ENCODE data around the gene ANKS1A.

ANKS1A gene

DNA sequence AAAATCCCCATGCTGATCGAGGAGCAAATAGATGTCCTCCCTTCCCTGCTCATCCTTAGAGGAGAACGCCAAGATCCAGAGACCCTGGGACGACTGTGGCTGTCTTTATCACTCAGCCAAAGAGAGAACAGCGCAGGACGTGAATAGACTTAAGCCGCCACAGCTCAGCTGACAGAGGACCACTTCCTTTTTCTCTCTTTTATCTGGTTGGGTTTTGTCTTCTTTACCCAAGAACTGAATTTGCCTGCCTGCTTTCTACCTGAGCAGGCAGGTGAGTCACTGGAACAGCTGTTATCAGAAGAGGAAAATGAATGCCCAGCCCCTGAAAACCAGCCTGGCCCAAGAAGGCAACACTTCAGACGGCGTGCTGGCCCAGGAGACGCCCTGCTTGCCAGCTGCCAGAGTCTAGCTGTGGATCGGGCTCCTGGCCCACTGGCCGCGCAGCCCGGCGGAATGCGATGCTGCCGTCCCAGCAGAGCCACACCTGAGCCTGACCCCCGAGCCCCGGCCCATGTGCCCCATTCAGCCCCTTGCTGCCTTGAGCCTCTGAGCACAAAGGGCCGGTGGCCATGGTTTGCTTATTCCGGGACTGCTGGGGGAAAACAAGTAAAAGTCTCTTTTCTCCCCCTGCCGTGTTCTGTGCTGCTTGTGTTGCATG is 169.9 kb downstream of the ANKS1A start:
- no peak for DNase-seq

DNA sequence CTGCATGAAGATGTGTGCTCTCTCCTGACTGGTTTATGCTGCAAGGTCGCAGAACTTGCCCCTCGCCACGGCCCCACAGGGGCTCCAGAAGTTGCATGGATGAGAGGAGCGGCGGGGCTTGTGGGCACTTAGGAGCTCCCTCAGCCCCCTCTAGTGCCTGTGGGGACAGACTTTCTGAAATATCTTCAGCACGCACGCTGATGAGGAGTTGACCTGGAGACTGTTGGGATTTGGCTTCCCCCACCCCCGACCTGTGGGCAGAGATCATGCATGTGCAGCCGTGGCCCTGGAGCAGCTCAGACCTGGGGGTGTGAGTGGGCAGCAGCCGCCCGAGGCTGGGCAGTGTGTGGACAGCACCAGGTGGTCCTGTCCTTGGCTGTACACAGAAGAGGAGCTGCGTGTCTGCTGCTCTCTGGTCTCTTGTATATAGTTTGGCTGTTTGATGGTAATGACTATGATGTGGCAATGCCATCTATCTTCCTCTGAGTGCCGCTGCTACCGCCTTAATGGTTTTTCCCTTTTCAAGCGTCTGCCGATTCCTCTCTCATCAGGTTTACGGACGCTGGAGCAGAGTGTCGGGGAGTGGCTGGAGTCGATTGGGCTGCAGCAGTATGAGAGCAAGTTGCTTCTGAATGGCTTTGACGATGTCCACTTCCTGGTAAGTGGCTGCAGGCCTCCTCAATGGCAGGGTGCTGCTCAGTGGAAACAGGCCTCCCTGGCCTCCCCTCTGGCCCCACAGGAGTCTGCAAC is 170.7 kb downstream of the ANKS1A start:
- DNase-seq = no peak

DNA sequence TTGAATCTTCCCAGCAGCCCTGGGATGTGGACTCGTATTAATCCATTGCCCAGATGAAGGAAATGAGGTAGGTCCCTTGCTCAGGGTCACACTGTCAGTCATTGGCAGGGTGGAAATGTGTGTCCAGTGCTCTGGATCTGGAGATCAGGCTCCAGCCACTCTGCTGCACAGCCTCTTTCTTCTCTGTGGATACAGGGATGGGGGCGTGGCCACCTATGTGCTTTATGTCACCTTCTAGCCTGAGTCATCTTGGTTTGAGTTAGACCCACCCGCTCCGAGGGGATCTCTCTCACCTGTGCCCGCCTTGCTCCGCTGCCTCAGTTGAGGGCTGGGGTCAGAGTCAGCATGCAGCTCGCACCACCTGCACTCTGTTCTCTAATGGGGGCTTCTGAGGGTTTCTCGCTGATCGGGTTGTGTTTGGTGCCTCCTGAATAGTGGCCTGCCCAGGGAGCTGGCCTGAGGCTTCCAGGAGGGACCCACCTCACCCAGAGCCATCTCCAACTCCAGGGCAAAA is 172.1 kb downstream of the ANKS1A start:
- no peak for DNase-seq

DNA sequence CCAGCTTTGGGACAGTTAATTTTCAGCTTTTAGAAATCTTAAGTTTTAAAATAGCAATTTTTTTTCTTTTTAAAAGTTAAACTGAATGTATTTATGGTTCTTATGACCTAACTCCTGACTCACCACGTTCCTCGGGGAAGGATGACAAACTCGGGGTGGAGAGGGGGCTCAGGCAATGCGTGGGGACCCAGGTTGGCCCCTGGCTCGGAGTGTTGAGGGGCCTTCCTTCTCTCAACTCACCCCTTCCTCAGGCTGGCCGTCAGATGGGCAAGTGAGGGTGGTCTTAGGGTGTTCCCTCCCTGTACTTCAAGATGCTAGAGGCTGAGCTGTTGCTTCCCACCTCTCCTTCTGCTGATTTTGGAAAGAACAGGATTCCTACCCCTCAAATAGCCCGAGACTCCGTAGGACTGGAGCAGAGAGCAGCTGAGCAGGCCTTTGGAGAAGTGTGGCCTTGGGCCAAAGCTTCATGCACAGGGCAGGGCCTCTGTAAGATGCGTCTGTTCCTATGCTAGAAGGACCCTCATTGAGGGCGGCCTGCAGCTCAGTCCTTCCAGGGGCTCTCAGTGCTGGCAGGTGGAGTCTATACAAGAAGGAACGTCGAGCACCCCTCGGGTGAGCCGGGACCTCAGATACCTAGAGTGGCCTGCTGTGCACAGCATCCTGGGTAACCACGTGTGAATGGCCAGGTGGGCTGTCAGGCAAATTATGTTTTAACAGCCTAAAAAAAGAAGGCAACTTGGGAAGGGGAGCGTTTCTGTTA is 172.8 kb downstream of the ANKS1A start:
- no peak for DNase-seq

DNA sequence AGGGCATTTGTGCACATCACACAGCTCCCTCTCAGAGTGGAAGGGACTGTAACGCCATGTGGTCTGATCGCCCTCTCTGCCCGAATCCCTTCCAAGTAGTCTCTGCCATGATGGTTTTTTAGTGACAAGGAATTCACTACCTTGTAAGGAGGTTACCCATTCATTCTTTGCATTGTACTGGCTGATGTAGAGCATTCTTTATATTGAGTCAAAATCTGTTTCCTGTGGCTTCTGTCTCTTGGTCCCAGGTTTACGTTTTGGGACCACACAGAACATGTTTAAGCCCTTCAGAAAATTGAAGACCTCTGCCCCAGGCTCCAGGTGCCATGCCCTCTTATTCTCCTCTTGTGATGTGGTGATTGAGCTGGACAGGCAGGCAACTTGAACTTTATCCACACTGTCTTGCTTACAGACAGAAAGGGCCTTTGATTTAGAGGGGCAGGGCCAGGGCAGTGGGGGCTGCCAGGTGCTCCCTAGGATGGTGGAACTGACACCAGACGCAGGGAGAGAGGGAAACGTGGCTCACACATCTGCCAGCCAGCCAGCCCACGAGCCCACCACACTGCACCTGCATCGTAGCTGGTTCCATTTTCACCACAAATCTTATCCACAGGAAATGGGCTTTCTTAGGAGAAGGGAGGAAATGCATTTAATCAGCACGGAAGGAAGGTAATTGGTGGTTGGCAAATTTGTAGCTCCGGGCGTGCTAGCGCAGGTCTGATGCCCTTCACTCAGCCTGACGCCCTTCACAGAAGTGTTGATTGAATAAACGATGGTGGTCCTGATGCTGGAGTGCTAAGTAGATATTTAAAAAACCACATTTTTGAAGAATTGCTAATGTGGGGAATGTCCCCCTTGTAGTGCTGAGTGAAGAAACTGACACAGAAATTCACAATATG is 173.9 kb downstream of the ANKS1A start:
- no peak for DNase-seq

DNA sequence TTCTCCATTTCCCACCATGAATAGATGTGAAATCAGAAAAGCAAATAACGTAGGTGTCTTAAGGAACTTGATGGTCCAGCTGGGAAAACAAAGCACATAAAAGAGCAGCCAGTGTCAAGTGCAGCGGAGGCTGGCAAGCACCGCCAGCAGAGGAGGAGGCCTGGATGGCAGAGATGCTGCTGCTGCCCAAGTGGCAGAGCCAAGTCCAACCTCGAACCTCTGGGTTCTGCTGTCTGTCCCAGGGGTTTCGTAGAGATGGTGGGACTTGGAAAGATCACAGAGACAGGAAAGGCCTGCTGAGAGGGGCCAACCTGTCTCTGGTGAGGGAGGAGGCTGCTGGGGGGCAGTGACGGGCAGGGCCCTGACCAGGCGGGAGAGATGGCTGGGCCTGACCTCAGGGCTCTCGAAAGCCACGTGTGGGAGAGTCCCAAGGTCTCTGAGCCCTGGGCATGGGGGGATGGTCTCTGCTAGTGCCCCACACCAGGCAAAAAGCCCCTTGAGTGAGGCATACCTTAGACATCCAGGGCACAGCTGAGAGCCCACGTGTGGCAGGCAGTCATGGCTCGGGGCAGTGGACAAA is 174.7 kb downstream of the ANKS1A start:
- DNase-seq = no peak

DNA sequence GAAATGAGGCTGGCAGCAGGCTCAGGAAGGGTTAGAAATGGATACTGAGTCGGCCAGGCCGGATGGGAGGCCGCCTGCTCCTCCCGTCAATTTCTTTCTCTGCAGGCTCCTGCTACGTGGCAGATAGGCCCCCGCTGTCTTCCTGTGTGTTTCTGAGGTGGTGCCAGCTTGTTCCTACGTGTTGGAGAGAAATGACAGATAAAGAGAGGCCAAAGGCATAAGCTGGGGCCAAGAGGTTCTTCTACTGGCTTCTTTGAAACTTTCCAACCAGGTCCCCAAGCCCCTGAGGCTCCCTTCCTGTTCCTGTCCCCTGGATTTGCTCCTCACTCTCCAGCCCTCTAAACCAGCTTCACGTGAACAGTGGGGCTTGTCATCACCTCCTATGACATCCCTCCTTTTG is 175.2 kb downstream of the ANKS1A start:
- no peak for DNase-seq

DNA sequence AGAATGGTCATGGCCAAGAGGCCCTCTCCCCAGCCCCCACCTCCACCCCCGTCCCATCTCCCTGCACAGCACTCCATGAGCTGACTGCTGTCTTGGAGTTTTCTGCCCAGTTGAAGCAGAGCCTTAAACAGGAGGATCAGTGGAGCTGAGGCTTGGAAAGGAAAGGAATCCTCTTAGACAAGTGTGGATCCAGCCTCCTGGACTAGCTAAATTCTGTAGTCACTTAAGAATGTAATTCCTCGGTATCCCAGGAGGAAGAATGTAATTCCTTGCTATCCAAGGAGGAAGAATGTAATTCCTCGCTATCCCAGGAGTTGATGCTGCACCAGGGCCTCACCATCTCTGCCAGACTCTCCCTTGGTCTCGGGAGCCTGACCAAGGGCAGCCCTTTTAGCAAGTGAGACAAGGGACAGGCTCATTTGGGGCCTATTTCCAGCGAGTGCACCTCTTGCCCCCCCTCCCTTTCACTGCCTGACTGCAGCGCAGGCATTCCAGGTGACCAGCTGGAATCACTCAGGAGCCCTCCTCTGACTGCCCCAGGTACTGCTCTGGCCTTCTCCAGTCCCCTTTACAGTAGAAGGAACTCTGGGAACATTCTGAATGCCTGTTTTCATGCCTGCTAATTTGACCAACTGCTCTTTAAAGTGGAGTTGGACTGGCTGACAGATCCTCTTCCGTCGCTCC is 175.8 kb downstream of the ANKS1A start:
- DNase-seq = no peak

DNA sequence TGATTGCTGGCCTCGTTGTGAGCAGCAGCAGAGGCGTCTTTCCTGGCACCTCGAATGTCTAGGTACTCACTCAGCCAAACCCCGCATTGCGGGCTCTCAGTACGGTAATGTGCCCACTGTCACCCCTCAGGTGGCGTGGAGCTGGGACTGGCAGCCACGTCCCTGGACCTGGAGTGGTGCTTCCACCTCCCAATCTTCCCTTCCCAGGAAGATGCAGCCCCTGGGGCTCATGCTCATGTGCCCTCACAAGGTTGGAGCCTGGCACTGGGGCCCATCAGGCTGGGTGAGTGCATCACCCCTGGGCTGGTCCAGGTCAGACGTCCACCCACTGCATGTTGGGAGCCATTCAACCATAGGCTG is 176.4 kb downstream of the ANKS1A start:
- DNase-seq = no peak

DNA sequence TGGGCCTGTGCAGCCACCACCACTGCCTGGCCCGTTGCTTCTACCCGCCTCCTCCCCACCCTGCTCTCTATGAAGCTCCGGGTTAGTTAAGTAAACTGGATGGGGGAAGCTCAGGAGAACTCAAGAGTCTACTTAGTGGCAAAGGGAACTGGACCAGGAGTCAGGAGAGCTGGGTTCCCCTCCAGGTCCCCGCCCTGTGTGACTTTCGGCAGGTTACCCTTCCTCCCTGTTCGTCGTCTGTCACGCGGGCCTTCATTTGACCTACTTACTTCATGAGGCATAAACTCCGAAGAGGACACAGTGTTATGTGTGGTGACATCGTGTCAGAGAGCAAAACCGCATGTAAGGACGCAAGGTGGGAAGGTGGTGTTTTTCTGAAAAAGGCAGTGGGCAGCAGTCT is 176.8 kb downstream of the ANKS1A start:
- no peak for DNase-seq

DNA sequence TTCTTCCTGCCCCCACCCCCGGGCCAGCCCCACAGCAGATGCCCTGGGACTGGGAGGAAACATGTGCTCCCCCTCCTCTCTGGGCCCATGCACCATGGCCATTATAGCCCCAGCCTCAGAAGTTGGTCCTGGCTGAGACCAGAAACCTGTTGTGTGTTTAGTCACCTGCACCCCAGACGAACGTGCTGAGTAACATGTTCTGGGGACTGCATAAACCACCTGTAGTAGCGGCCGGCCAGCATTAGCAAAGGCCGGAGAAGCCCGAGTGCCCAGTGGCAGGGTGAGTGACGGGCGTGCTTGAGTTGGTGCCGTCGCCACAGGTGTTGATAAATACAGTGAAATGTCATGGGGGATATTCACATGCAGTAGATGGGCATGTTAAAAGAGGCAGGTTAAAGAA is 178.2 kb downstream of the ANKS1A start:
- no peak for DNase-seq

DNA sequence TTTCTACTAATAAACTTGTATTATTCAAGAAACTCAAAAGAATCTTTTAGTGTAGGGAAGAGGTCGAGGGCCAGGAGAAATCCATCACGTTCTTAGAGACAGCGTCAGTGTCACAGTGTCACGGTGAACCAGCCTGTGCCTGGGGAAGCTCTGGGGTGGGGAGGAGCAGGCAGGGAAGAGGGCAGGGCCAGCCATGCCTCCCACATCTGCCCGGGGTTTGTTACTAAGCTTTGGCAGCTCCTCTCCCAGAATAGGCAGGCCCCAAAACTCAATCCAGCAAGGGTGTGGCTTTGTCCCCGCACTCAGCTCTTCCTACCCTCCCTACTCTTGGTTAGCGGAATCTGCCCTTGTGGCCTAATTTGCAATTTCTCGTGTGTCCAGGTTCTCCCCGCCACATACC is 179.2 kb downstream of the ANKS1A start:
- no peak for DNase-seq

DNA sequence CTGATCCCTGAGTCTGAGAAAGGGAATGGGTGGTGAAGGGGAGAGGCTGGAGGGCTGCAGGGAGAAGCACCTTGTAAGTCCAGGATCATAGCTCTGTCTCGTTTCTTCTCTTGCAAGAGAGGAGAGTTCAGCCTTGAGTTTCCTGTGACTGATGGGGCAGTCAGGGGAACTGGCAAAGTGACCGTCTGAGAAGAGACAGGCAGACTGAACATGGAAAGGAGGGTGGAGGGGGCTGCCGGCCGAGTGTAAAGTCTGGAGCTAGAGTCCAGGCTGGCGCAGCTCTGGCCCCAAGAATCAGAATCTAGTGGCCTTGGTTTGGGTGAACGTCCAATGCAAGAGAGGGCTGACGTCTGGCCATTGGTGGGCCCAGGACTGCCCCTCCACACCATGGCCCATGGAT is 179.6 kb downstream of the ANKS1A start:
- DNase-seq = no peak

DNA sequence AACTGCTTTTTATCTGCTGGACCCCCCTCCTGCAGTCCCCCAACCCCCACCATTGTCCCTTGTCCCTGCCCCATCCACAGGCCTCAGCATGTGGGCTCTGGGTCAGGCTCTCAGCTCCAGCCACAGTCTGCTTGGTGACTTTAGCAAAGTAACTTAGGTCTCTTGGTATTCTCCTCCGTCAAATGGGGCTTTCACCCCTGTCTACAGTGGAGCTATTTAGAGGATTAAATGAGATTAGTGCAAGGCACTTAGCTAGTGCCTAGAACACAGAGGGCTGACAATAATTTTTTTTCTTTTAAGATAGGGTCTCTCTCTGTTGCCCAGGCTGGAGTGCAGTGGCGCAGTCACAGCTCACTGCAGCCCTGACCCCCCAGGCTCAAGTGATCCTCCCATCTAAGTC is 180.2 kb downstream of the ANKS1A start:
- DNase-seq = no peak

DNA sequence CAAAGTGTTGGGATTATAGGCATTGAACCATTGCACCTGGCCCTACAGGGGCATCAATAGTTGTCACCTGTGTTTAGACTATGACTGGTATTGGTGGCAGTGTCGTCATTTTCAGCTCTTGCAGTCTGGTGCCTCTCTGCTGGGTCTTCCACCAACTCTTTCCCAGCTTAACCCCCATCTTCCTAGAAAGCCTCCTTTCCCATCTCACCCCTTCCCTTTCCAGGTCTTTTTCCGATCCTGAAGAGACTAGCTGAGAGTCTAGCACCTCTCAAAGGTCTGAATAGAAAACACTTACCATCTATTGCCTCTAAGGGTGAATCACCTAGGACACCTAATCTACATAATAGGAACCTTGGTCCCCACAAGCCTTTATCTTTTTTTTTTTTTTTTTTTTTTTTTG is 181.1 kb downstream of the ANKS1A start:
- DNase-seq = no peak

DNA sequence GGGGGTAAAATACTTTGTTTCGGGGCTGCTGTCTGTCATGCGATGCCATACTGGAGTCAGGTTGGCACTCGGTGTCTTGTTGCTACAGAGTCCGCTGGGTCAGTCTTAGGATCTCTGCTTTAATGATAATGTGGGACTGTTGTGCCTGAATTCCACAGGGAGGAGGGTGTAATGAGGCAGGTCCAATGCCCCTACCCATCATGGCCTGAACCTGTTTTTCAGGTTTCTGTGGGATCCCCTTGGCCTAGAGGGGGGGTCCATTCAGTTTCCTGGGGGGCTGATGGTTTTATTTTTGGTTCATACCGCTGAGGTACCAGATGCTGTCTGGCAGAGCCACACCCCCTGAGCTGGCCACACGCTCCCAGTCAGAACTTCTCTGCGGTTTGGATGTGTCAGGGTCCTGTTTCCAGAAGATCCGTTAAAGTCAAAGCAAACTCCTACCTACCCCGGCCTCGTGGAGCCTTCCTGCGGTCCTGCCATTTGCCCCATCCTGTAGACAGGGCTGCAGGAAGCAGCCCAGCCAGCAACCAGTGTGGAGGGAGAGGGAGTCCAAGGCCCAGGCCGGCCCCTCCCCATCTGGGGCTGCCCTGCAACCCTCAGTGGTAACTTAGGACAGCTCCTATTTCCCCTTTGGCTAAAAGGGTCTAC is 182.4 kb downstream of the ANKS1A start:
- no peak for DNase-seq

DNA sequence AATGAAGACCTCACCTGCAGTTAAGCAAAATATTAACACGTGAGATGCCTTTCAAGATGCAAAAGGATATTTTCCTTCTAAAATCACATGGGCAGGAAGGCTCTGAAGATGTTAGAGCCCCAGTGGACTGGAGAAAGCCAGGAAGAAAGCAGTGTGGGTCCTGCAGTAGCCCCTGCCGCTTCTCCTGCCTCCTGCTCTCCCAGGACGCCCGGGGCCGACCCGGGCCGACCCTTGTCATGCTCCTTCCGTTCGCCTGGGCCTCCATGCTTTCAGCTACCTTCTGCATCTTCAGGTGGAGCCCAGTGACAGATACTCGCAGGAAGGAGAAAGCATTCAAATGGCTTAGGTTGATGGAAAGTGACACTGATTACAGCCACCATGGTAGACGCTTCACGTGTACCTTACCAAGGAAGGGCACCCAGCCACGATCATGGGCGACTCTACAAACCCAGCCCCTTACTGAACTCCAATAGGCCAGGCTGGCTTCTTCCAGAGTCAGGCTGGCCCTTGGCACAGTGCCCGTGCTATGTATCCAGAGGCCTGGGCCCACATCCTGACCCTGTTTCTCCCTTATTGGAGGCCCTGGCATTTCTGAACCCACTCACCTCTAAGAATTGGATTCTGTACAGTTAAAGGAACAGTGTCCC is 183.1 kb downstream of the ANKS1A start:
- no peak for DNase-seq

DNA sequence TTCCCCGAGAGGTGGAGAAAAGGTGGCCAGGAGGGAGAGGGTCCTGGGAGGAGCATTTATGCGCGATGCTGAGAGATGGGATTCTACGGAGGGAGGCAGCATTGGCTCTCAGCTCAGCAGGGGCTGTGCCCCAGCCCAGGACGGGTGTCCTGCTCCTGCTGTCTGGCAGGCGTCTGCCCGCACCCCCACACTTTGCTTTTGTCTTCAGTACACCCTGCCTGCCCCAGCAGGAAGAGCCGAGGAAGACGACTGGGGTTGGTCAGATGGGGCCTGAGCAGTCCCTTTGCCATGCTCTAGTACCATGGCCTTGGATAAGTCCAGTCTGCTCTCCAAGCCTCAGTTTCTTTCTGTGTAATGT is 183.6 kb downstream of the ANKS1A start:
- DNase-seq = no peak

DNA sequence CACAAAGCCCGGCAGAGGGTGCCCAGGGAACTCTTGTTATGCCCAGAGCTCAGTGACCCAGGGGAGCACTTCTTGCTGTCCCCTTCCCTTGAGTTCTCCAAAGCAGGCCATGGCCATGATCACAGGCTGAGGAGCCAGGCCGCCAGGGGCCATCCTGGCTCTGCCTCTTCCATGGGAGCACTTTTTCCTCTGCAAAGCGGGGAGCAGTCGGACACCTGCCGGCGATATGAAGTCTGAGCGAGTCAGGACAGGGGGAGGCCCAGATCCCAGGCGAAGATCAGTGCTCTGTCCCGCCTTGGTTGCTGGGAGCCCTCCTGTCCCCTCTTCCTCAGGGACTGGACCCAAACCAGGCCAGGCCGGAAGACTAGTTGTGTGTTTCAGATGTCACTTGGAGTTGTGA is 184.2 kb downstream of the ANKS1A start:
- no peak for DNase-seq

DNA sequence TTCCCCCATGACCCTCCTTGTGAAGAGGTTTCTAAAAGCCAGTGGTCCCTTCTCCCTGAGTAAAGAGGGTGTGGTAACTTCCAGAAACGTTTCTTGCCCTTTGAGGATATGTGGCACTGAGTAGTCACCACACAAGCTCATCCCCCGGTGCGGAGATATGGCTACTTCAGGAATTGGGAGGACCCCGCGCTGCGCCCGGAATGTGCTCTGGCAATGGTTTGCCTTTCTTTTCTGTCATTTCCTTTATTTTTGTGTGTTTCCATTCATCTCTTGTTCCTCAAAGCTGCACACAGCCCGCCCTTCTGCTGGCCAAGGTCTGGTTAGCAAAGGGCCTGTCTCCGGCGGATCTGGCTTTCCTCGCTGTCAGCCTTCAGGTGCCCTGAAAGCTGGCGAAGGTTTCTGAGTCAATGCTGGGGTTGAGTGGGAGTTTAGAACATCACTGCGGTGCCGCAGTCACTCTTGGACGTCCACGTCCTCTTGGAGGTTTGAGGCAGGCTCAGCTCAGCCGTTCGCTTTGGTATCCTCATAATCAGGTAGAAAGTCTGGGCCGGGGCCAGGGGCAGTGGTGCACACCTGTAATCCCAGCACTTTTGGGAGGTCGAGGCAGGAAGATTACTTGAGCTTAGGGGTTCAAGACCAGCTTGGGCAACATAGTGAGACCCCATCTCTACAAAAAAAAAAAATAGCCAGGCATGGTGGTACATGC is 184.9 kb downstream of the ANKS1A start:
- DNase-seq = no peak

Measured in activated CD4-positive, alpha-beta T cell treated with anti-CD3 and anti-CD28 coated beads, Interleukin-2, amount 50 U/mL, for 1 hour (primary cell).